ENCODE measurements around the gene C1orf116.

DNA sequence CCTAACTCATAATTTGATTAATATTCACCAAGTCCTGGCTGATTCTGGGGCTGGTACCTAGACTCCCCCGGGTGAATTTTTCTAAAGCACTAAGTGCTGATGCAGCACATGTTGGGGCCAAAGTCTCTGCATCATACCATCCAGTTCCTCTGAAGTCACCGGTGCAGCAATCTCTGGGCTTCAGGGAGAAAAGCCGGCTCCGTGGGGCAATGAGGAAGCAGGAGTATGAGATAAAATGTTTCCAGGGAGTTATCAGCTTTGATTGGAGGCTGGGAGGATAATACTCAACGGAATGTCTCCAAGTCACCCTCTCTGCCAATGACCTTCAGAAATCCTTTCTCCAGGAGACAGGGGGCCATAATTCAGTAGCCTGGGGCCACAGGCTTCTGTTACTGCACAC lies 63.5 kb downstream of the C1orf116 start:
- TF ChIP-seq CTCF (IDR thresholded peaks at IDR 0.05; ENCODE audit: low read depth, low read length) (no peak), POLR2A (IDR thresholded peaks at IDR 0.05; ENCODE audit: extremely low read depth, insufficient read length) (no peak)
- TF ChIP-seq, protein P1, sequence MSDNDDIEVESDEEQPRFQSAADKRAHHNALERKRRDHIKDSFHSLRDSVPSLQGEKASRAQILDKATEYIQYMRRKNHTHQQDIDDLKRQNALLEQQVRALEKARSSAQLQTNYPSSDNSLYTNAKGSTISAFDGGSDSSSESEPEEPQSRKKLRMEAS (IDR thresholded peaks at IDR 0.05; ENCODE audit: low read depth, low read length): no peak

Data from NB4 (cell line).